Fibroblast of lung (primary cell): ENCODE data around the gene NOA1.

ENCODE experiments used
- EZH2 ChIP-seq: IDR thresholded peaks from 2 replicates; pipeline ENCODE4 v1.5.1; 2012; ENCODE audit warnings: low read length, control low read depth, mild to moderate bottlenecking; ENCODE audit errors: missing control alignments
- TF ChIP-seq, protein P1 (sequence below), 2 donors: IDR thresholded peaks in 1 of 2; conservative IDR thresholded peaks in 1 of 2; 1 replicate in 1 of 2; 2 replicates in 1 of 2; pipeline ENCODE4 v1.5.1; 2011 to 2012; ENCODE audit warnings: low read length in 2 of 2, control low read depth in 1 of 2, inconsistent platforms in 1 of 2, low read depth in 1 of 2, mild to moderate bottlenecking in 1 of 2

DNA sequence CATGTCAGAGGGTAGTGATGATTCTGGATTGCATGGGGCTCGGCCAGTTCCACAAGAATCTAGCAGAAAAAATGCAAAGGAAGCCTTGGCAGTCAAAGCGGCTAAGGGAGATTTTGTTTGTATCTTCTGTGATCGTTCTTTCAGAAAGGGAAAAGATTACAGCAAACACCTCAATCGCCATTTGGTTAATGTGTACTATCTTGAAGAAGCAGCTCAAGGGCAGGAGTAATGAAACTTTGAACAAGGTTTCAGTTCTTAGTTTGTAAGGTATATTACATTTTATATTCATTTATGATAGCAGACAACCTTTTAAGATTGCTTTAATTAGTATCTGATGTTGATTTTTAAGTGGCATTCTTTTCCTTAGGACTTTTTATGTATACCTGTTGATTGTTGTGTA, 45.5 kb downstream of the NOA1 start:
- TF ChIP-seq, protein P1, sequence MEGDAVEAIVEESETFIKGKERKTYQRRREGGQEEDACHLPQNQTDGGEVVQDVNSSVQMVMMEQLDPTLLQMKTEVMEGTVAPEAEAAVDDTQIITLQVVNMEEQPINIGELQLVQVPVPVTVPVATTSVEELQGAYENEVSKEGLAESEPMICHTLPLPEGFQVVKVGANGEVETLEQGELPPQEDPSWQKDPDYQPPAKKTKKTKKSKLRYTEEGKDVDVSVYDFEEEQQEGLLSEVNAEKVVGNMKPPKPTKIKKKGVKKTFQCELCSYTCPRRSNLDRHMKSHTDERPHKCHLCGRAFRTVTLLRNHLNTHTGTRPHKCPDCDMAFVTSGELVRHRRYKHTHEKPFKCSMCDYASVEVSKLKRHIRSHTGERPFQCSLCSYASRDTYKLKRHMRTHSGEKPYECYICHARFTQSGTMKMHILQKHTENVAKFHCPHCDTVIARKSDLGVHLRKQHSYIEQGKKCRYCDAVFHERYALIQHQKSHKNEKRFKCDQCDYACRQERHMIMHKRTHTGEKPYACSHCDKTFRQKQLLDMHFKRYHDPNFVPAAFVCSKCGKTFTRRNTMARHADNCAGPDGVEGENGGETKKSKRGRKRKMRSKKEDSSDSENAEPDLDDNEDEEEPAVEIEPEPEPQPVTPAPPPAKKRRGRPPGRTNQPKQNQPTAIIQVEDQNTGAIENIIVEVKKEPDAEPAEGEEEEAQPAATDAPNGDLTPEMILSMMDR (conservative IDR thresholded peaks at IDR 0.05 in 1 of 2, IDR thresholded peaks at IDR 0.05 in 1 of 2; ENCODE audit: low read depth in 1 of 2, low read length in 2 of 2), result no peak
- no peak for TF ChIP-seq EZH2
